Middle frontal gyrus (tissue), 1 donor: ENCODE measurements around the gene PNCK.

Source experiments
- DNase-seq: peaks from one replicate; pipeline ENCODE4 v3.0.0-alpha.2; 2015; ENCODE audit warnings: low spot score; ENCODE audit errors: extremely low spot score

PNCK gene

DNA sequence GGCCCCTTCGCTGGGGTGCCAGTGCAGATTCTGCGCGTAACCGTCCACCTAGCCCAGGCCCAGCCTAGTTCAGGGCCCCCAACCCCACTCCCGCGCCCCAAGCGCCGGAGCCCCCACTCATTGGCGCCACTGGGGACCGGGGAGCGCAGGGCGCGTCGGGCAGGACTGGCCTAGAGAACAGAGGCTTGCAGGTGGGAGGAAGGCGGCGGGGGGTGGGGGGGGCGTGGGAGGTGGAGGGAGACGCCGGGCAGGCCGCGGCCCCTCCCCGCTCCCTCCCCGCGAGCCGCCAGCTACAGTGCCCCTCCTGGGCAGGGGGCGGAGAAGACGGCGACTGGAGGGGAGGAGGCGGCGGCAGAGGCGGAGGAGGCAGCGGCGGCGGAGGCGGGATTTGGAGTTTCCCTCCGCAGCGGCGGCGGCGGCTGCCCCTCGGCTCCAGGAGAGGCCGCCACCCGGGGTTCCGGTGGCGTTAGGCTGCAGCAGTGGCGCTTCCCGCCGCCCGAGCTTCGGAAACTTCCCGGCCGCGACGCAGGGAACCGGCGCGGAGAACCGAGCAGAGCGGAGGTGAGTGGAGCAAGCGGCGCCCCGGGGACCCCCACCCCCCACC lies 31.5 kb downstream of the PNCK start:
- DNase-seq, result no peak

DNA sequence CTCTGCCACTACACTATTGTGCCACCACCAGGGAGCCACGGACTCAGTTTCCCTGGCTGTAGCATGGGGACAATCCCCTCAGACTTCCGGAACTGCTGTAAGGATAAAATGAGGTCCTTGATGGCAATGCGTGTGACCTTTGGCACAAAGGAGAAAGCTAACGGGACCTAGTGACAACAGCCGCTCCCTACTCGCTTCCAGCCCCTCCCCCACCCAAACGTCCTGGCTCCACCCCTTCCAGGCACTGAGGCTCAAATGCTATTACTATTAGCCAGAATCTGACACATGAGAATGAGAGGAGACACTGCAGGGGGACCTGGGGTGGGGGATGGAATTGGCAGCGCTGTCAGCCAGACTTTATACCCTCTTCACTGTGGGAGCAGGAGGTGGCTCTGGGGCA lies 32.0 kb downstream of the PNCK start:
- no peak for DNase-seq

DNA sequence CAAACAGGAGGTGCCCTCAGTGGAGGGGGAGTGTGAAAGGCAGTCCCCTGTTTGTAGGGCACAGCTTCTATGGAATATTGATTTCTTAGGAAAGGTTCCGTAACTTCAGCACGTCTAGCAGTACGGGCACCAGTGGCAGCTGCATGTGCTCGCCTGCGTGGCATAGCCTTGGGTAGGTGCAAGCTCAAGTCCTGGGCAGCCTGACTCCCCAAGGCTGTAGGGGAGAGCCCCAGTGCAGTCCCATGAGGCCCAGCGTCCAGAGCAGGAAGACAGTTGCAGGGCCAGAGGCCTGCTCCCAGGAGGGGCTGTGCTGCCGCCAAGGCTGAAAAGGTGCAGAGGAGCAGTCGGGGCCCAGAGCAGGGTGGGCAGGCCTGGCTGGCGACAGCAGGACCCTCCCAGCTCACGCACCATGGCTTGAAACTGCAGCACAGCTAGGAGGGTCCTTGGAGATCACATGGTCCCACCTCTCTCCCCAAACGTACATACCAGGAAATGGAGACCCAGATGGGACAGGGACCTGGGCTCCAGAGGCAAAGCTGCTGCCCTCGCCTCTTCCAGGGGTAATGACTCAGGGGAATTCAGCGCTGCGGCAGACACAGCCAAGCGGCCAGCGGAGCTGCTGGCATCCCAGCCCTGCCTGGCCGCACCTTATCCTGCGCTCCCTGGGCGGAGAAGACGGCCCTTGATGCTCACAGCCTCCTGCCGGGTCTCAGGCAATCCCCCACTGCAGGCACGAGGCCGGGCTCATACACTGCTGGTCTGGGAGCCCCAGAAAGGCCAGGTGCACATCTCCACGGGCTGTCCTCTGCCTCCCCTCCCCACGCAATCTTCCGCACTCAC lies 32.7 kb downstream of the PNCK start:
- DNase-seq, result no peak

DNA sequence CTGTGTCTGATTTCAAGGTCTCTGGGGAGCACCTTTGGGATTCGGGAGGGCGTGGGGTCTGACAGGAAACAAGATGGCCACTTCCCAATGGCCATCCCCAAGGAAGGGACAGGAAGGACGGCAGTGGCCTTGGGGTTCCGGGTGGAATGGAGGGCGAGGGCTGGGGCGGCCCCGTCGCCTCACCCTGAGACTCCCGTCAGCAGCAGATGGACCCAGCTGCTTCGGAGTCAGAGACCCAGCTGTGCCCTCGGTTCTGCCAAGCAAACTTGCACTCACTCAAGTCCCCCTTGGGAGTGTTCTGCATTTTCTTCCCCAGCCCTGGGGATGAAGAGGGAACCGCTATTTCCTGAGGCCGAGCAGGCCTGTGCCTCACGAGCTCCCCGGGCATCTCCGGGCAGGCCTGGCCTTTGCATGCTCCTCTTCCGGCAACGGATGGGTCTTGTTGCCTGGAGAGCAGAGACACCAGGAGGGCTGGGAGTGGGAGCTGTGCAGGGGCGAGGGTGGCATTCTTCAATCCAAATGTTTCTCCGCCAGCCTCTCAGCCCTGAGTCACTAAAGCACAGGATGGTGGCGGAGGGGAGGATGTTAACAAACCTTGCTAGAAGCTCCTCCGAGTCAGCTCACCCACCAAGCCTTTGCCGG lies 33.4 kb downstream of the PNCK start:
- no peak for DNase-seq

DNA sequence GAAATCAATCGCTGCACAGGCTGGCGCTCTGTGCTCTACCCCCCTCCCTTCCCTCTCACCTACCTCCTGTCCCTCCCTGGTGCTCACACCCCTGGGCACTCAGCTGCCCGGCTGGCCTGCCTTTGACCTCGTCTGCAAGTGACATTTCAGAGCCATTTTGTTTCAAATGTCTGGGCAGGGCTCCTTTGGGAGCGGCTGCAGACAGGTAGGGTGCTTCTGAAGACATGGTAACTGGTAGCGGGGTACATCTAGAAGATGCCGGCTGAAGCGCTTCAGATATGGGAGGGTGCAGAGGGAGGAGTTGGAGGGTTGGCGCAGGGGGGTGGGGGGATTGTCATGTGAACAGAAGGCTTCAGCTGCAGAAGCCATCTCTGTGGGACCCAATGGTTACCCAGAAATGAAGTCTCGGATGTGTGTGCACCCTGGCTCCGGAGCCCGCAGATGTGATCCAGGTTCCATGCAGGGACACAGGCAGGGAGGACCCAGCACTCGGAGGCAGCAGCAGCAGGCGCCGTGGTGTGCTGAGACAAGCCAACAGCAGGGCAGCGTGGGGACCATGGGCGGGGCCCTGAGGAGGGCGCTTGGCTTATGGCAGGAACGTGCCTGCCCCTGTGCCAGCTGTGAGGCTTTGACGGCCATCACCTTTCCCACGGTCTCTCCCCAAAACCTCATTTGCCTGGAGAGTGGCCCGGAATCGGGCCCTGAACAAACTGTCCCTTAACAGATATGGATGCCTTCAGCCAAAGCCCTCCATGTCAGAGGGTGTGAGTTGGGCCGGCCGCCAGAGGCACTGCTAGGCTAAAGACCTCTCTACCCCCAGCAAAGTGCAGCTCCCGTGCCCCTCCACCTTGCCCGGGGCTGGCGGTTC lies 34.2 kb downstream of the PNCK start:
- DNase-seq, result no peak

DNA sequence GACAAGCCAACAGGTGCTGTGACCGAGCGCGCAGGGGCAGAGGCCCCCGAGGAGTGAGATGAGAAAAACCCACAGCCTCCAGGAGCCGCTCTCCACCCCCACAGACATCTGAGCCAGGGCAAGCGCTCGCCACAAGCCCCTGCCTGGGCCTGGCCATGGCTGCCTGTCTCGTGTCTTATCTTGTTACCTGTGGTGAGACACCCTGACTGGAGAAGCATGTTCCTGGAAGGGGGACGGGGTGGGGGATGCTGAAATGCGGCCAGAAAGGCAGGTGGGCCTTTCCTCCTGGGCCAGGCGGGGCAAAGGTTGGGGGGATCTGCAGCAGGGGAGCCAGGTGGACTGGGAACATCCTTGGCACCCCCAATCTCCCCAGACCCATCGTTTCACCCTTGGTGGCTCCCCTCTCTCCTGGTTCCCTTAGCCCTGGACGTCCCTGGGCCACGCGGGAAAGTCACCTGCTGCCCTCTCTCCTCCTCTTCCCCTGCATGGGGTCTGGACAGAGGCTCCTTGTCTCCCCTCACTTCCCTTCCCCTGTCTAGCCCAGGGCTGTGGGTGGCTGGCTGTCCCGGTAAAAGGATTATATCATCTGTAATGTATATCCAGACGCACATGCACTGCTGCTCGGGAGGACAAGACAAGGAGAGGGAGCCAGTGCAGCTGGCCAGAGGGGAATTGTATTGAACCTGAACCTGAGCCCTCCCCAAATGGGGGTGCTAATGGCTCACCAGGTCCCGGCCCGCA lies 35.0 kb downstream of the PNCK start:
- no peak for DNase-seq

DNA sequence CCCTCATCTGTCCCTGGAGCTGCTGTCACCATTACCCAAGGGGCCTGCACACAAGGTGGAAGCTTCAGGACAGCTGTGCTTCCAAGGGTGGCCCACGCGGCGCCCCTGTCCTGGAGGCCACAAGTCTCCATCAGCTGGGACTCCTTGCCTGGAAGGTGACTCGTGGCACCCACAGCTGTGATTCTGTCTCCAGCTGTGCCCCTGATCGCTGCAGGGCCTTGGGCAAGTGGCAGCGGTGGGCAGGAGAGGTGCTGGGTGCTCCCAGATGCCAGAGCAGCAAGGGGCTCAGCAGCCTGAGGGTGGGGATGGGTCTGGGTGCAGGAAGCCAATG lies 35.6 kb downstream of the PNCK start:
- DNase-seq, result no peak

DNA sequence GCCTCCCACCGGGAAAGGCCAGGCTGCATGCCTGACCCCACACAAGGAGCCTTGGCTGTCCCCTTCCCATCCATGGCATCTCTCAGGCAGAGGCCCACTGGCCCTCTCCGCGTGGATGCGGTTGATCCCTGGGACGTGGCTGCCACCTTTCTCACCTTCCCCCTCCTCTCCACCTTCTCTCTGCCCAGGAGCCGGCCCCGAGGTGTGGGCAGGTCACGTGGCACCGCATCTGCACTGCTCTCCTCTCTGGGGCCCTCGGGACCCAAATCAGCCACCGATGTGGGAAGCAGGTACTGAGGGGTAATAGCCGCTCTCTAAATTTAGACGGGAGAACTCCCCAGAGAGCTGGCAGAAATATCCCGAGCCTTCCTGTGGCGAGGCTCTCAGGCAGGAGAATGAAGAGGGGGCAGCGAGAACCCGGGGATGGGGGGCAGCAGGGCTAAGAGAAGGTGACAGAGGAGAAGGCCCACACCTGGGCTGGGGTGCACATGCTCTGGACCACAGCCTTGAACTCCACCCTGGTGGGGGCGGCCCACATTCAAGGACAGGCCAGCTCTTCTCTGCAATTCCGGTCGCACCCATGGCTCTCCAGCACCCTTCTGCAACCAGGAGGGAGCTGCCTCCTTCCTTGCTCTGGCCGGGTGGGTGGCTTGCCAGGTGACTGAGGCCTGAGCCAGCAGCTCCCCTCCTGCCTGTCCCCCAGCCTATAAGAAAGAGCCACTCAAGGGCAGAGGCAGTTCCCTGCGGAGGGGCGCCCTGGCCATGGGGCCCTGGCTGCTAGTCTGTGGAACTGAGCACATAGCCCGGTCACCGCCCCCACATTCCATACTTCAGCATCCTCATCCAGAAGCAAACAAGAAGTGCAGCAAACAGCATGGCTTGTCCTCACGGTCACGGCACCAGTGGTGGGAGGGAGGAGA lies 36.2 kb downstream of the PNCK start:
- no peak for DNase-seq

DNA sequence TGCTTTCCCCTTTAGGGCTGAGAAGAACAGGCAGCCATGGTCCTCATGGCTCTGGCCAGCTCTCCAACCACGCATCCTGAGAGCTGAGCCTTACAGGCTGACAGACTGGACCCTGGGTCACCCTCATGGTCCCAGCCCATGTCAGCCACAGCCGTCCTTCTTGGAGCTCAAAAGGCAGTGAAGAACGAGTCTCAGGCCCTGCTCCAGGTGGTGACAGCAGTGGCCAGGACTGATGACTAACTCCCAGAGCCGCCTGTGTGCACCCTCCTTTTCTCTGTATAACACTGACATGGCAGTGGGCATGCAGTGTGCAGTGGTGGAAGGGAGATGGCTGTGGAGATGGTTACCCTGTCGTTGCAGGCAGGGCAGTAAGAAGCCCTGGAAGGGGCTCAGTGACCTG lies 36.9 kb downstream of the PNCK start:
- no peak for DNase-seq

DNA sequence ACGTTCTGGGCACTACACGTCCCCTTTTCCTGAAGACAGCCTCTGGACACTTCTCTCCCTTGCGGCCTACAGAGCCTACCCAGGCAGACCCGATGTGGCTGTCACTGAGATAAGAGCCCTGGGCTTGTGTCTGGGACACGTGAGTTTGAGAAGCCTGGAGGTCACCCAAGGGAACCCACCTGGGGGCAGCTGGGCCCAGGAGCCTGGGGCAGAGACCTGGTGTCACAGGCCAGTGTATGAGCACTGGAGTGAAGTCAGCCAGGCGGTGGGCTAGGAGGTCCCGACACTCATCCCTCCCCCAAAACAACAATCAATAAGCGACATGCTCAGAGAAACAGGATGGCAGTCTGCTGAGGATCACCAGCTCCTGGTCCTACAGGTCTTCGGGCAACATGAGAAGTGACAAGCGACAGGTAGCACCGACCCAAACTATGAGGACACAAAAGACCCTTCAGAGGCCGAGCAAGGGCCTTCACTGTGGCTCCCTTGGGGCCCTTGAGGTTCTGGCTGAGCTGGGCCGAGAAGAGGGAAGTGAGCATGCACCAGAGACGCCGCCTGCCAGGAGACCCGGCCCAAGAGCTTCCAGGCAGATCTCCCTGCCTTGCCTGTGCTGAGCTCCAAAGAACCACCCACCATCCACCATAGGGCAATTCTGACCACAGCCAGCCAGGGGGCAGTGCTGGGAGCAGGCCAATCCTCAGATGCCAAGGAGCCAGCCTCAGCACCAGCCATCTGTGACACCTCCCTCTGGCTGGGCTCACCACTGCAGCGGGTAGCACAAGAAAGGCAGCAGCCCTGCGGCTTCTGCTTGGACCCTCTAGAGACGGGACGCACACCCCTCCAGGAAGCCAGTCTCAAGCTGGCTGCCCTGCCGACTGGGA lies 37.6 kb downstream of the PNCK start:
- no peak for DNase-seq

DNA sequence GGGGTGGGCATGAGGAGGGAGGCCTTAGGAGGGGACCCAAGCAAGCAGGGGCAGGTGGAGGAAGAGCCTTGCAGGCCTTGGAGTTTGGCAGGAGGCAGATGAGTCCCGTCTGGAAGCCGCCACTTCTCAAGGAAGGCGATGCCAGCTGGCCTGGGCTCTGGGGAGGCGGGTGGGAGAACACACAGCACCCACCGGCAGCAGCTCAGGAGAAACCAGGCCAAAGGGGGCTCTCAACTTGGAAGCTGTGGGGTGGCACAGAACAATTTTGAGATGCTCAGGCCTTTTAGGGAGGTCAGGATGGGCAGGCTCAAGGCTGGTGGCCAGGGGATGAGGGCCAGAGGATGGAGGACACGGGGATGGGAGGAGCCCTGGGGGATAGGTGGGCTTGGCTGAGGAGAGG lies 38.2 kb downstream of the PNCK start:
- no peak for DNase-seq

DNA sequence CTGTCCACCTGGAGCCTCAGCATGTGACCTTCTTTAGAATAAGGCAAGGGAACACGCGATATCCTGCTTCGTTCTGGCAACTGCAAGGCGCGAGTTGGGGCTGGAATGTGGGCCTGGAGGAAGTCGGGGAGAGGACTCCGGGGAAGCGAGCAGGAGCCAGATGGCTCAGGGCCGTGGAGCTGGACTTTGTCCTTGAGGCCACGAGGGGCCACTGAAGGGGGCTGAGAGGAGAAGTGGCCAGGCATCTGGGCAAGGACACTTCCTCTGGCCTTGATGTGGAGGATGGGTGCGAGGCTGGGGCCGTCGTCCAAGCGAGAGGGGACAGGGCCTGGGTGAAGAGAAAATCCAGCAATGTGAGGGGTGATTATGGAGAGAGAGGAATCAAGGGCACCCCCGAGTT lies 38.8 kb downstream of the PNCK start:
- no peak for DNase-seq

DNA sequence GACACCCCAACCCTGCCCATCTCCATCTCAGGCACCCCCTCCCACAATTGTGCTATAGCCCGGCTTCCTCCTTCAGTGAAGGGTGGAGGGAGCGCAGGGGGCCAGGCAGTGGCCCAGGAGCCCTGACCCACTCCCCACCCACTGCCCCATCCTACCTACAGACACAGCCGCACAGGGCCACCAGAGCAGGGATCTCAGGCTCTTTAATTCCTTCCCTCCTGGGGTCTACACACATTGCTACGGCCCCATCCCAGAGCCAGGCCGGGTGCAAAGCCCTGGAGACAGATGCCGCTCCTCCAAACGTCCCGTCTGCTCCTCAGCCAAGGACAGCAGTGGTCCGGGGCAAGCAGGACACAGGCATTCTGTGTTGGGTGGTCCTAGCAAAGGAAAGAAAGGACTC lies 39.4 kb downstream of the PNCK start:
- DNase-seq, result no peak

DNA sequence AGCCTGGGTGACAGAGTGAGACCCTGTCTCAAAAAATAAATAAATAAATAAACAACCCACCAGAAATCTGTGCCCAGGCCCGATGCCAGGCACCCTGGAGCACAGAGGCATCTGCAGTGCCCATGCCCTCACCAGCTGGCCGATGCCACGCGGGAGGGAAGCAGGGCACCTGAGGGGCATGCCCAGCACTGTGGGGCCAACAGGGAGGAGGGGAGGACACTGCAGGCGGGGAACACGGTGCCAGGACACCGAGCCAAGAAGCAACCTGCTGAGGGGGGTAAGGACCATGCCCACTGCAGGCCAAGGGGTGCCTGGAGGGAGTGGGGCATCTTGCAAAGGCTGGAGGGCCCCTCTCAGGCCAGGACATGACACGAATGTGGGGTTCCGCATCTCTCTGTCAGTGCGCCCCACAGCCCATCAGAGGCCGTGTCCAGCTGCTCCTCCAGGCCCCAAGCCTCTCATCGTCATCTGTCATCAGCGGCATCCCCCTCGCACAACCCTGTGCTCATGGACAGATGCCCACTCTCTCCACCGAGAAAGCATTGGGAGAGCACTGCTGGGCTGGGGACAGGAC lies 39.9 kb downstream of the PNCK start:
- DNase-seq, result no peak

DNA sequence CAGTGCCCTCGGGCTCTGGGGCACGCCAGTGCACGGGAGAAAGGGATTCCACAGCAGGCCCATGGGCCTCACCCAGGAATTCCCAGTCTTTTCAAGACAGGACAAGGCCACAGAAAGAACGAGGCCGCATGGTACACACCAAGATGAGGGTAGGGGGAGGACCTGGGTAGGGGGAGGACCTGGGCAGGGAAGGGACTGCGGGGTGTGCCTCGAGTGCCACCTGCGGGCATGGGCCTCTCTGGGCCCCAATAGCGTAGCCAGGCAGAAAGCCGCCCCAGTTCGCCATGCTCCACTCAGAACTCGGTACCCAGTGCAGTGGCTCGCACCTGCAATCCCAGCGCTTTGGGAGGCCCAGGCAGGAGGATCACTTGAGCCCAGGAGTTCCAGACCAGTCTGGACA lies 40.6 kb downstream of the PNCK start:
- DNase-seq, result no peak

DNA sequence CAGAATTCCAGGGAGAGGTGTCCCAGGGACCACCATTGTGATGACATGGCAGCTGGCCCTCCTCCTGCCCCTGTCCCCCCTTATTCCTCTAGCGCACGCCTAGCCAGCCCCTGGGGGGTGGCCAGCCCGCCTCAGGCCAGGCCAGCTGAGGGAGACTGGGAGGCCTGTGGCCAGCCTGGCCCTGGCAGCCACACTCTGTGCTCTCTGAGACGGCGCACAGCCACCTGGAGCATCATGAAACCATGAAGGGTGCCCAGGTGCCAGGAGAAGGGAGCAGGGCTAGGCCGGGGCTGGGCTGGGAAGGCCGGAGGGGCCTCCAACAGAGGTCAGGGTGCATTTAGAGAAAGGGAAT lies 41.0 kb downstream of the PNCK start:
- DNase-seq, result no peak

DNA sequence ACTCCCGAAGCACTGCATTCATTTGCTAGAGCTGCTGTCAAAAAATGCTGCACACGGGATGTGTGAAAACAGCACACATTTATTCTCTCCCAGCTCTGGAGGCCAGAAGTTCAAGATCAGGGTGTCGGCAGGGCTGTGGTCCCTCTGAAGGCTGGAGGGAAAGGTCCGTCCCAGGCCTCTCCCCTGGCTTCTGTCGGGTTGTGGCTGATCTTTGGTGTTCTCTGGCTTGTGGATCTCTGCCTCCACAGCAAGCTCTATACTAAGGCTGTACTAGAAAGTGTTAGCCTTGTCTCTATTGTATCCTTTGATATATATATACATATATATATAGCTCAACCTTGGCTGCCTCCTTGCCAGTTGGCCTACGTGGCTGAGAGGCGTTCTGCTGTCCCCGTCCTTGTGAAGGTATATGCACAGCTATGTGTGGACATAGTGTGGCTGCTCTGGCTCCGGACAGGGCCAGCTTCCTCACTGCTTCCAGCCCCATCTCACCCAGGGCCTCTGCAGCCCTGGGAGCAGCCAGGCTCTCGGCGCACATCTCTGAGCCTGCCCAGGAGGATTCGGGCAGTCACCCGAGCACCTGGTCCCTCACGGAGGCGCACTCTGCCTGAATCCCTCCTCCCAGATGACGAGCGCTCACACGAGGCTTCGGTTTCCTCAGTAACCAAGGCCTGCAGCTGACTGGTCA lies 41.6 kb downstream of the PNCK start:
- no peak for DNase-seq

DNA sequence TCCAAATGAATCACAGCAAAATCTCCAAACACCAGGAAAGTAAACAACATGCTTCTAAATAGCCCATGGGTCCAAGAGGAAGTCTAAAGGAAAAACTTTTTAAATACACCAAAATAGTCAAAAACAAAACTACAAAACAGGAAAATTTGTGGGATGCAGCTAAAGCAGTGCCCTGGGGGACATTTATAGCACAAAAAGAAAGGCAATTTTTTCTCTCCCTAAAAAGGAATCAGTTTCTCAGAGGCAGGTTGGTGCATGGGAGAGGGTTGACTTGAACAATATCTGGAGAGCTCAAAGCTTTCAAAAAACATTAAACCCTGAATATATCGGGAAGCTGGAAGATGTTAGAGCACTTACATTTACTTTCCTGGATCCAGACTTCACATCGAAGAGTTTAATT lies 42.3 kb downstream of the PNCK start:
- no peak for DNase-seq
